ENCODE data around the gene ADGRB3.

The ADGRB3 gene

DNA sequence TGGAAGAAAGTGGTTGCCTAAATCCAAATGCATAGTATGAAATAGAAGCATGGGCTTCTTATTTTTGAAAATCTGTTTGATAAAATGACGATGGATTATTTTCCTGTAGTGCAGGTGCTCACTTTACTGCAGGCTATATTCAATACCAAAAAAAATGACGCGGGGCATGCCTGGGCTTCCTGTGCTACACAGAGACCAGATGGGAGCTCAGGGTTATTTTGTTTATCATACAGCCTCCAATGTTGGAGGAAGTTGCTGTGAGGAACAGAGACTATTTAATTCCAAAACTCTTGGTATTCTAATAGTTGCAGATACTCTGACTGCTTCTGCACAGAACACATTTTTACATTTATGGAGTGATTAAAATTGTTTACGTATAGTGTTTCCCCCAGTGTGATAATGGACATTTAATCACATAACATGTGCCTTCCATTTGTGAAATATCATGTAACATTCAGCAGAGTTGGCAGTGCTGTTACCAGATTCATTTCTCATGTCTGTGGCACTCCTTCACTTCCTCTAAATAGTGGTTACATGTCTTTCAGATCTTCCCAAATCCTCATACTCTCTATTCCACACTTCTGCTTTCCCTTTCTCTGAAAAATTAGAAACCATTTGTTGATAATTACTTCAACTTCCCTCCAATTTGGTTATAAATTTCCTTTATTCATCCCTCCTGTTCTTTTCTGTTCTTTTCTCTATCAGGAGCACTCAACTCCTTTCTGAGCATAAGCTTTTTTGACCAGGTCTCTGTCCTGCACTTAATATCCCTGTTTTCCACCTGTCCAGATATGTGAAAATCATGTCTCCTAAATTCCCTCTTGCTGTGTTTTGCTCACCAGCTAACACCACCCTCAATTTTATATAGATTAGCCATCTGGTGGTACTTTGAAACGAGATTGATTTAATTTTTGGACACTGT is 121.6 kb downstream of the ADGRB3 start:
- in situ Hi-C loops (cut with MboI; ENCODE audit: low sequenced_read_pairs, unreplicated experiment) = no loop called here
- DNase-seq (ENCODE audit: low spot score) = no peak
- no peak for TF ChIP-seq CTCF (IDR thresholded peaks at IDR 0.05; ENCODE audit: borderline replicate concordance, control extremely low read depth, extremely low read depth, insufficient read depth, missing control alignments)

- no peak for TF ChIP-seq CTCF (IDR thresholded peaks at IDR 0.05; ENCODE audit: borderline replicate concordance, control extremely low read depth, extremely low read depth, insufficient read depth, missing control alignments)
- in situ Hi-C loops (cut with MboI; ENCODE audit: low sequenced_read_pairs, unreplicated experiment) = no loop called here
These were observed 122.7 kb downstream of the ADGRB3 start for GRCh38 chr6:68757821-68758220.

GRCh38 chr6:68758559-68758958 is 123.5 kb downstream of the ADGRB3 start:
- in situ Hi-C loops (cut with MboI; ENCODE audit: low sequenced_read_pairs, unreplicated experiment) = no loop called here
- TF ChIP-seq CTCF (IDR thresholded peaks at IDR 0.05; ENCODE audit: borderline replicate concordance, control extremely low read depth, extremely low read depth, insufficient read depth, missing control alignments) = no peak
- no peak for DNase-seq (ENCODE audit: low spot score)

More at GRCh38 chr6:68757821-68758220, 122.7 kb downstream of the ADGRB3 start:
- no peak for DNase-seq (ENCODE audit: low spot score)

DNA sequence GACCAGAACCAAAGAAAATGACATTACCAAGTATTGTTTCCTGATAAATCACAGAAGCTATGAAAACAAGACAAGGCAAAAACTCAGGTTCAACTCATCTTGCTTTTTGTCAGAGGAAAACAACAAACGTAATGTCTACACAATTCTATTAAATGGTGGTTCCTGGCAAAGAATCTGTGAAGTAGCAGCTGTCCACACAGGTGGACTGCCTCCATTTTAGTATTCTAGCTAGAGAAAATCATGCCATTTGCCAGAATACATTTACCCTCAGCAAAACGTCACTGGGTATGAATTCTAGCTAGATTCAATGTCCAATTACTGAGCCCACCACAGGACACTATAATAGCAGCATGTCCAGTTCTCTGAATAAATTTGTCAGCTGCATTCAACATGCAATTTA is 125.4 kb downstream of the ADGRB3 start:
- no peak for TF ChIP-seq CTCF (IDR thresholded peaks at IDR 0.05; ENCODE audit: borderline replicate concordance, control extremely low read depth, extremely low read depth, insufficient read depth, missing control alignments)

GRCh38 chr6:68760941-68761676 is 126.0 kb downstream of the ADGRB3 start:
- no peak for DNase-seq (ENCODE audit: low spot score)
- in situ Hi-C loops (cut with MboI; ENCODE audit: low sequenced_read_pairs, unreplicated experiment) = no loop called here
- TF ChIP-seq CTCF (IDR thresholded peaks at IDR 0.05; ENCODE audit: borderline replicate concordance, control extremely low read depth, extremely low read depth, insufficient read depth, missing control alignments) = no peak

More for the DNA sequence above, 125.4 kb downstream of the ADGRB3 start:
- DNase-seq (ENCODE audit: low spot score) = no peak
- in situ Hi-C loops (cut with MboI; ENCODE audit: low sequenced_read_pairs, unreplicated experiment) = no loop called here

DNA sequence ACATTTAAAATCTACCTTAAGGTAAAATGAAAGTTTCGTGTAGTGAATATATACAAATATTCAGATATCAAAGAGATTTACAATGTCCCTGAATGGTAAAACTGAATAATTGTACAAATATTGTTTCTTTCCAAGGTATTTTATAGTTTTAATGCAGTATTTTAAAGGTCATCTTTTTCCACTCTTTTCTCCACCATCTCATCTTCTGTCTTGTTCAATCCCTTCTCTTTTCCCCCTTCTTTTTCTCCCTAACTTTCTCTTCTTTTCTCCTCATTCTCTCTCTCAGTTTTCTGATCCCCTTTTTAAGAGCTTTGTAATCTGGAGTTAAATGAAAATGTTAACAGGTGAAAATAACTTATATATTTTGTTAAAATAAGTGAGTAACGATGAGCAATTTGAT is 126.9 kb downstream of the ADGRB3 start:
- no peak for DNase-seq (ENCODE audit: low spot score)
- in situ Hi-C loops (cut with MboI; ENCODE audit: low sequenced_read_pairs, unreplicated experiment) = no loop called here
- TF ChIP-seq CTCF (IDR thresholded peaks at IDR 0.05; ENCODE audit: borderline replicate concordance, control extremely low read depth, extremely low read depth, insufficient read depth, missing control alignments) = no peak

All from GM13976 (cell line).